ENCODE data around the gene ARSG. TPM values are rescaled to one million over a fixed set of nuclear protein-coding genes. Genes with fewer than 3 reads are reported as not detected.
"Not testable (repeated sequence)": the region's sequence is repeated elsewhere in the genome, so short reads cannot be mapped to it uniquely, and the experiment has no call there.

The ARSG gene
- total and polyA plus RNA-seq, 2 of the 13 experiments (the other 11 are each of a cell fraction or from before 2014, with no cell fraction given), result 3.7 to 15.2 TPM

DNA sequence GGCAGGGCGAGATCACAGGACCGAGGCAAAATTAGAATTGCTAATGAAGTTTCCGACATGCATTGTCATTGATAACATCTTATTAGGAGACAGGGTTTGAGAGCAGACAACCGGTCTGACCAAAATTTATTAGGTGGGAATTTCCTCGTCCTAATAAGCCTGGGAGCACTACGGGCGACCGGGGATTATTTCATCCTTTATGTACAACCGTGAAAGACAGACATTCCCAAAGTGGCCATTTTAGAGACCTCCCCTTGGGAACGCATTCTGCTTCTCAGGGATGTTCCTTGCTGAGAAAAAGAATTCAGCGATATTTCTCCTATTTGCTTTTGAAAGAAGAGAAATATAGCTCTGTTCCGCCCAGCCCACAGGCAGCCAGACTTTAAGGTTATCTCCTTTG is 40.6 kb downstream of the ARSG start:
- 99% methylated on average over 12 of the region's 12 CpGs for WGBS (ENCODE audit: low lambda C conversion rate)
- BruUV-seq (replicated peaks); H3K4me2 ChIP-seq (ENCODE audit: low read depth, low read length); H3K4me3 ChIP-seq (replicated peaks in 1 of 3; ENCODE audit: insufficient read depth in 1 of 3, low read depth in 2 of 3, low read length in 3 of 3); H3K36me3 ChIP-seq (replicated peaks in 1 of 2; ENCODE audit: control insufficient read depth in 1 of 2, insufficient read depth in 2 of 2, low read length in 2 of 2); H3K27me3 ChIP-seq (ENCODE audit: control insufficient read depth in 1 of 2, insufficient read depth in 2 of 2, low read length in 2 of 2); H3K9me3 ChIP-seq (ENCODE audit: low read length); FAIRE-seq; in situ Hi-C loops (cut with HindIII; ENCODE audit: extremely low pct_ligation_motif_present, low pct_unique_long_range_greater_than_20kb); POLR2A ChIA-PET; CTCF ChIA-PET (ENCODE audit: low intra/inter-chr PET ratio, low total read pairs); ATAC-seq; H4K20me1 ChIP-seq (ENCODE audit: insufficient read depth, low read length); H3K27ac ChIP-seq (ENCODE audit: extremely low read length, insufficient read depth, low read length); H3K79me2 ChIP-seq (ENCODE audit: insufficient read depth, low read length); H3K9ac ChIP-seq (ENCODE audit: insufficient read depth, low read depth, low read length); H2AFZ ChIP-seq (ENCODE audit: low read length); H3K4me1 ChIP-seq (ENCODE audit: insufficient read depth, low read length); DNase-seq (ENCODE audit: low spot score); intact Hi-C loops (cut with micrococcal nuclease; ENCODE audit: unreplicated experiment): not testable (repeated sequence)

GRCh38 chr17:68334393-68334792 is 43.1 kb downstream of the ARSG start:
- POLR2A ChIA-PET, result no interaction called here
- H3K9ac ChIP-seq (ENCODE audit: insufficient read depth, low read depth, low read length), result no peak overlapping the region
- ATAC-seq, result no peak
- no peaks in the 10 kb centered on the region for H3K4me1 ChIP-seq (ENCODE audit: insufficient read depth, low read length)
- no peaks in the 10 kb centered on the region for H4K20me1 ChIP-seq (ENCODE audit: insufficient read depth, low read length)
- 86% methylated on average over 9 of the region's 9 CpGs for WGBS (ENCODE audit: low lambda C conversion rate)
- no peaks in the 10 kb centered on the region for H3K79me2 ChIP-seq (ENCODE audit: insufficient read depth, low read length)
- no peak overlapping the region for H3K27ac ChIP-seq (ENCODE audit: extremely low read length, insufficient read depth, low read length)
- no peak overlapping the region for H2AFZ ChIP-seq (ENCODE audit: low read length)
- H3K27me3 ChIP-seq (ENCODE audit: control insufficient read depth in 1 of 2, insufficient read depth in 2 of 2, low read length in 2 of 2), result no peaks in the 10 kb centered on the region
- BruUV-seq (replicated peaks), result no TSS peak
- CTCF ChIA-PET (ENCODE audit: low intra/inter-chr PET ratio, low total read pairs), result no interaction called here
- H3K4me2 ChIP-seq (ENCODE audit: low read depth, low read length), result no peak overlapping the region
- H3K9me3 ChIP-seq (ENCODE audit: low read length), result peaks cover 7% of the 10 kb centered on the region; the same call in 1 of the 2 replicates
- no peaks in the 10 kb centered on the region for H3K36me3 ChIP-seq (replicated peaks in 1 of 2; ENCODE audit: control insufficient read depth in 1 of 2, insufficient read depth in 2 of 2, low read length in 2 of 2)
- in situ Hi-C loops (cut with HindIII; ENCODE audit: extremely low pct_ligation_motif_present, low pct_unique_long_range_greater_than_20kb), result no loop called here
- intact Hi-C loops (cut with micrococcal nuclease; ENCODE audit: unreplicated experiment), result no loop called here
- FAIRE-seq, result no peak
- no peak for DNase-seq (ENCODE audit: low spot score)
- H3K4me3 ChIP-seq (replicated peaks in 1 of 3; ENCODE audit: insufficient read depth in 1 of 3, low read depth in 2 of 3, low read length in 3 of 3), result no peak overlapping the region
- TF ChIP-seq ZSCAN25 (CRISPR knock-in tag; IDR thresholded peaks at IDR 0.05) (no peak), REXO4 (CRISPR knock-in tag; IDR thresholded peaks at IDR 0.05; ENCODE audit: borderline replicate concordance) (no peak), FOSL2 (CRISPR knock-in tag; IDR thresholded peaks at IDR 0.05) (no peak), ZNF891 (CRISPR knock-in tag; IDR thresholded peaks at IDR 0.05) (no peak), ZNF282 (IDR thresholded peaks at IDR 0.05; ENCODE audit: partially characterized antibody) (no peak), LBX2 (CRISPR knock-in tag; IDR thresholded peaks at IDR 0.05; ENCODE audit: borderline replicate concordance) (no peak), CBX5 (CRISPR knock-in tag; IDR thresholded peaks at IDR 0.05; ENCODE audit: borderline replicate concordance) (no peak), ZNF367 (CRISPR knock-in tag; IDR thresholded peaks at IDR 0.05; ENCODE audit: borderline replicate concordance) (no peak)
- TF ChIP-seq, protein P1, sequence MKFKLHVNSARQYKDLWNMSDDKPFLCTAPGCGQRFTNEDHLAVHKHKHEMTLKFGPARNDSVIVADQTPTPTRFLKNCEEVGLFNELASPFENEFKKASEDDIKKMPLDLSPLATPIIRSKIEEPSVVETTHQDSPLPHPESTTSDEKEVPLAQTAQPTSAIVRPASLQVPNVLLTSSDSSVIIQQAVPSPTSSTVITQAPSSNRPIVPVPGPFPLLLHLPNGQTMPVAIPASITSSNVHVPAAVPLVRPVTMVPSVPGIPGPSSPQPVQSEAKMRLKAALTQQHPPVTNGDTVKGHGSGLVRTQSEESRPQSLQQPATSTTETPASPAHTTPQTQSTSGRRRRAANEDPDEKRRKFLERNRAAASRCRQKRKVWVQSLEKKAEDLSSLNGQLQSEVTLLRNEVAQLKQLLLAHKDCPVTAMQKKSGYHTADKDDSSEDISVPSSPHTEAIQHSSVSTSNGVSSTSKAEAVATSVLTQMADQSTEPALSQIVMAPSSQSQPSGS (CRISPR knock-in tag; IDR thresholded peaks at IDR 0.05), result no peak
- TF ChIP-seq, protein P2, sequence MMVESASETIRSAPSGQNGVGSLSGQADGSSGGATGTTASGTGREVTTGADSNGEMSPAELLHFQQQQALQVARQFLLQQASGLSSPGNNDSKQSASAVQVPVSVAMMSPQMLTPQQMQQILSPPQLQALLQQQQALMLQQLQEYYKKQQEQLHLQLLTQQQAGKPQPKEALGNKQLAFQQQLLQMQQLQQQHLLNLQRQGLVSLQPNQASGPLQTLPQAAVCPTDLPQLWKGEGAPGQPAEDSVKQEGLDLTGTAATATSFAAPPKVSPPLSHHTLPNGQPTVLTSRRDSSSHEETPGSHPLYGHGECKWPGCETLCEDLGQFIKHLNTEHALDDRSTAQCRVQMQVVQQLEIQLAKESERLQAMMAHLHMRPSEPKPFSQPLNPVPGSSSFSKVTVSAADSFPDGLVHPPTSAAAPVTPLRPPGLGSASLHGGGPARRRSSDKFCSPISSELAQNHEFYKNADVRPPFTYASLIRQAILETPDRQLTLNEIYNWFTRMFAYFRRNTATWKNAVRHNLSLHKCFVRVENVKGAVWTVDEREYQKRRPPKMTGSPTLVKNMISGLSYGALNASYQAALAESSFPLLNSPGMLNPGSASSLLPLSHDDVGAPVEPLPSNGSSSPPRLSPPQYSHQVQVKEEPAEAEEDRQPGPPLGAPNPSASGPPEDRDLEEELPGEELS (CRISPR knock-in tag; IDR thresholded peaks at IDR 0.05), result no peak
- TF ChIP-seq, protein P3, sequence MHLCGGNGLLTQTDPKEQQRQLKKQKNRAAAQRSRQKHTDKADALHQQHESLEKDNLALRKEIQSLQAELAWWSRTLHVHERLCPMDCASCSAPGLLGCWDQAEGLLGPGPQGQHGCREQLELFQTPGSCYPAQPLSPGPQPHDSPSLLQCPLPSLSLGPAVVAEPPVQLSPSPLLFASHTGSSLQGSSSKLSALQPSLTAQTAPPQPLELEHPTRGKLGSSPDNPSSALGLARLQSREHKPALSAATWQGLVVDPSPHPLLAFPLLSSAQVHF (CRISPR knock-in tag; IDR thresholded peaks at IDR 0.05), result no peak
